Mesendoderm (in vitro differentiated cells): ENCODE measurements around the gene SYT11.

Experiments
- DNase-seq: peaks from one replicate; pipeline ENCODE4 v3.0.0; 2013
- H2AK5ac ChIP-seq: 2 replicates; pipeline ENCODE4 v1.6.1; 2013; ENCODE audit warnings: low read length, inconsistent platforms
- H2BK120ac ChIP-seq: 2 replicates; pipeline ENCODE4 v1.6.1; 2013; ENCODE audit warnings: low read depth, mild to moderate bottlenecking, low read length, moderate library complexity, mixed read lengths
- H2BK15ac ChIP-seq: replicated peaks from 2 replicates; pipeline ENCODE4 v1.6.1; 2013; ENCODE audit warnings: low read depth, mild to moderate bottlenecking, moderate library complexity
- H2BK5ac ChIP-seq: 2 replicates; pipeline ENCODE4 v1.6.1; 2013; ENCODE audit warnings: low read length, inconsistent platforms
- H3K18ac ChIP-seq: 2 replicates; pipeline ENCODE4 v1.6.1; 2013; ENCODE audit warnings: mild to moderate bottlenecking, low read length, mixed read lengths
- H3K23ac ChIP-seq: one replicate; pipeline ENCODE4 v1.6.1; 2013; ENCODE audit warnings: low read length
- H3K27ac ChIP-seq: 2 replicates; pipeline ENCODE4 v1.5.1; 2013; ENCODE audit warnings: low read depth, mild to moderate bottlenecking, inconsistent platforms, low read length, moderate library complexity
- H3K27me3 ChIP-seq: 2 replicates; pipeline ENCODE4 v1.6.1; 2013; ENCODE audit warnings: low read length, control low read depth, mild to moderate bottlenecking, inconsistent platforms; ENCODE audit not compliant: insufficient read depth, poor library complexity
- H3K36me3 ChIP-seq: 2 replicates; pipeline ENCODE4 v1.6.1; 2013; ENCODE audit warnings: low read length, inconsistent platforms; ENCODE audit not compliant: control insufficient read depth, insufficient read depth
- H3K4ac ChIP-seq: one replicate; pipeline ENCODE4 v1.6.1; 2013; ENCODE audit warnings: low read depth, mild to moderate bottlenecking, low read length, moderate library complexity
- H3K4me1 ChIP-seq: 2 replicates; pipeline ENCODE4 v1.6.1; 2013; ENCODE audit warnings: low read depth, low read length, inconsistent platforms; ENCODE audit not compliant: control insufficient read depth
- H3K4me2 ChIP-seq: 2 replicates; pipeline ENCODE4 v1.6.1; 2013; ENCODE audit warnings: low read length
- H3K4me3 ChIP-seq: 2 replicates; pipeline ENCODE4 v1.5.1; 2013; ENCODE audit warnings: mild to moderate bottlenecking, low read length
- H3K56ac ChIP-seq: one replicate; pipeline ENCODE4 v1.6.1; 2013; ENCODE audit warnings: low read length
- H3K79me1 ChIP-seq: 2 replicates; pipeline ENCODE4 v1.6.1; 2013; ENCODE audit warnings: low read length, inconsistent platforms
- H3K79me2 ChIP-seq: 2 replicates; pipeline ENCODE4 v1.6.1; 2013; ENCODE audit warnings: mild to moderate bottlenecking, low read length; ENCODE audit not compliant: control insufficient read depth, insufficient read depth
- H3K9ac ChIP-seq: 2 replicates; pipeline ENCODE4 v1.6.1; 2013; ENCODE audit warnings: low read length, inconsistent platforms
- H4K5ac ChIP-seq: one replicate; pipeline ENCODE4 v1.6.1; 2013; ENCODE audit warnings: low read length
- H4K8ac ChIP-seq: one replicate; pipeline ENCODE4 v1.6.1; 2013; ENCODE audit warnings: low read depth, mild to moderate bottlenecking, control low read depth, low read length, moderate library complexity
- WGBS: extraction: QIAGEN DNeasy Blood & Tissue Kit; methylation state at CpG from one replicate; pipeline ENCODE4 v1.1.7; 2013; ENCODE audit warnings: low lambda C conversion rate, missing lambda C conversion rate; ENCODE audit not compliant: insufficient coverage; ENCODE audit errors: extremely low coverage; 5-methylcytosine and 5-hydroxymethylcytosine counted together

Gene SYT11

DNA sequence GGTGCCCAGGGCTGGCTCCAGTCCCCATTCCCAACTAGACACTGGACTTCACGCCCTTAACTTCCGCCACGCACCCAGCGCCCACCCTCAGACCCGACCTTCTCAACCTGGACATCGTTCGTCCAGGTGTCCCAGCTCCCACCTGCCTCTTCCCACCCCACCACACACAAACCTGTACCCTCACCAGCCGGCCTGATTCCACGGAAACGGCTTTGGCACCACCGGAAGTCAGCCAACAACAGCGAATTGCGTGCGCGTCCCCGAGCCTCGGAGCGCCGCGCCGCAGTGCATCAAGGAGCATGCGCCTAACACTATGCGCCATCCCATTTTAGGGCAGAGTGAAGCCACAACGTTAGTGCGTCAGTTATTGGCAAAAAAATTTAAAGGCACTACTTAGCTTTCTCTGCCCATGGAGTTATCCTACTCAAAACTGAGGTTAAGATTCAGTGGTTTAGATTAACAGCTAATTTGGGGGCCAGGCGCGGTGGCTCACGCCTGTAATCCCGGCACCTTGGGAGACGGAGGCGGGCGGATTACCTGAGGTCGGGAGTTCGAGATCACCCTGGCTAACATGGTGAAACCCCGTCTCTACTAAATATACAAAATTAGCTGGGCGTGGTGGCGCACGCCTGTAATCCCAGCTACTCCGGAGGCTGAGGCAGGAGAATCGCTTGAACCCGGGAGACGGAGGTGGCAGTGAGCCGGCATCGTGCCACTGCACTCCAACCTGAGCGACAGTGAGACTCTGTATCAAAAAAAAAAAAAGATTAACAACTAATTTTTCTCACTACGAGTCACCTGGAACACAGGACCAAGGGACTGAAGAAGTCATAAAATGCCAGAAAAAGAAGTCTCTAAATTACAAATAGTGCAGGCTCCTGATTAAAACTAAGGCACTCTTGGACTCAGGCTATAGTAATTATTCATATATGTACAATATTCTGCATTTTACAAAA is 2.1 kb upstream of the SYT11 start, which contains the start of gene GON4L:
GON4L (minus strand) TSS at position 240 of the 956 bp plus-strand sequence. CDS start 3,434 bp downstream, outside the sequence.
- no peak within 1 kb of the TSS for H2BK5ac ChIP-seq
- peak within 1 kb of the TSS; percentile 38 for H3K4ac ChIP-seq
- no peaks in the 10 kb centered on the region for H3K4me1 ChIP-seq
- no peak within 1 kb of the TSS for H3K23ac ChIP-seq
- peak within 1 kb of the TSS; percentile 15 for H3K18ac ChIP-seq
- H4K5ac ChIP-seq = no peak within 1 kb of the TSS
- H3K56ac ChIP-seq = peak within 1 kb of the TSS; percentile 97
- no peak within 1 kb of the TSS for H4K8ac ChIP-seq
- peaks cover 6% of the 10 kb centered on the region for H3K36me3 ChIP-seq
- H3K79me1 ChIP-seq = peaks cover 6% of the 10 kb centered on the region
- H3K4me3 ChIP-seq = peak within 1 kb of the TSS; percentile 84
- peak within 1 kb of the TSS; percentile 78 for H3K9ac ChIP-seq
- no CpG with 5 or more reads among the region's 46 CpGs for WGBS
- H2BK15ac ChIP-seq = no peak within 1 kb of the TSS
- no peak within 1 kb of the TSS for H3K27ac ChIP-seq
- no peak within 1 kb of the TSS for H2BK120ac ChIP-seq
- DNase-seq = peak; percentile 94
- H3K27me3 ChIP-seq = no peaks in the 10 kb centered on the region
- H3K79me2 ChIP-seq = peaks cover 10% of the 10 kb centered on the region
- no peak within 1 kb of the TSS for H2AK5ac ChIP-seq
- H3K4me2 ChIP-seq = peak within 1 kb of the TSS; percentile 19

- H3K27ac ChIP-seq = no peak overlapping the region
- H3K79me1 ChIP-seq = peaks cover 2% of the 10 kb centered on the region
- H2AK5ac ChIP-seq = no peak overlapping the region
- peak overlapping the region; percentile 76 for H3K56ac ChIP-seq
- H3K4me1 ChIP-seq = no peaks in the 10 kb centered on the region
- H3K27me3 ChIP-seq = no peaks in the 10 kb centered on the region
- no peak overlapping the region for H2BK120ac ChIP-seq
- peak overlapping the region; percentile 89 for H4K5ac ChIP-seq
- no peak overlapping the region for H2BK15ac ChIP-seq
- H3K36me3 ChIP-seq = no peaks in the 10 kb centered on the region
- peak overlapping the region; percentile 48 for H3K4me2 ChIP-seq
- no CpG with 5 or more reads among the region's 12 CpGs for WGBS
- H3K9ac ChIP-seq = peak overlapping the region; percentile 74
- no peak overlapping the region for H3K4me3 ChIP-seq
- H3K79me2 ChIP-seq = peaks cover 7% of the 10 kb centered on the region
- no peak overlapping the region for H3K23ac ChIP-seq
- no peak overlapping the region for H3K18ac ChIP-seq
- no peak overlapping the region for H3K4ac ChIP-seq
- no peak overlapping the region for H2BK5ac ChIP-seq
- H4K8ac ChIP-seq = no peak overlapping the region
- no peak for DNase-seq
These were observed 550 bp upstream of the SYT11 start for GRCh38 chr1:155858800-155859233.

DNA sequence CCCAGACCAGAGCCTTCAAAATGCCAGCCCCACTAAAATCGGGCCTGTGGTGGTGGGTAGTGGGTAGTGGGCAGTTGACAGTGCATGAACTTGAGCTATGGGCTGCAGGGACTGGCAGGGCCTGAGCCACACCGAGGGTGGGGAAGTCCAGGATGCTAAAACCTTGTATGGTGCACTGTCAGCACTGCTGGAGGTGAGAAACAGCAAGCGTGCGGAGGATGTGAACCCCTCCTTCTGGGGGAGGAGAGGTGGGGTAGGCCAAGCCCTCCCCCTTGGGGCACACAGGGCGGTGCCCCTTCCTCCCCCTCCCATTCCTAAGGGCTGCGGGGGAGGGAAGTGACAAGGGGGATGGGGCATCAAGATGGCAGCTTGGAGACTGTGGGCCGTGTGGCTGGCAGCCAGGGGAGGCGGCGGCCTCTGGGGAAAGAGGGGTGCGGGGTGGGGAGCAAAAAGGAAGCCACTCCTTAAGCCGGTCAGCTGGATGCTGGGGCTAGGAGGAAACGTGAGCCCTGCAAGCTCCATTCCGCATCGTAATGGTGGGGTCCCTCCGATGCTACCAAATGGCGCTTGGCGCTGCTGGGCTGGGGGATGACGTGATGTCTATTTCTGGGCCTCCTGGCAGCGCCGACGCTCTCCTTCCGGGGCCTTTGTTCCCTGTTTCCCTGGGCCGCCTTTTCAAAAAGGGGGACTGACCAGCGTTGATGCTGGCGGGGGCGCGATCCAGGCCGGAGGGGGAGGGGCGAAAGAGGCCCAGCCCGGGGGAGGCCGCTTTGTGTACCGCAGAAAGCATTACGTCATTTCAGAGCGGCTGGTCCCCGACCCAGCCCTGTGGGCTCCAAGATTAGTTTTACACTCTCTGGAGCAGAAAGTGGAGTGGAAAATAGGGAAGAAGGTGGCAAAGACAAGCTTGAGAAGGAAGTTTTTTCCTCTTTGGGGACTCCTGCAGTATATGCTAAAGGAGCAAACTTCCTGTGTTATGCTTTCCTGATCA is 809 bp downstream of the SYT11 start:
- Histone ChIP-seq H3K79me2 (peaks cover 7% of the 10 kb centered on the region), H3K27ac (no peak overlapping the region), H3K27me3 (no peaks in the 10 kb centered on the region), H2BK5ac (no peak overlapping the region), H4K5ac (no peak overlapping the region), H3K4me1 (no peaks in the 10 kb centered on the region), H3K4me2 (peak overlapping the region; percentile 43), H3K56ac (peak overlapping the region; percentile 81), H2BK120ac (no peak overlapping the region), H3K4me3 (peak overlapping the region; percentile 49), H2BK15ac (no peak overlapping the region), H3K23ac (no peak overlapping the region), H3K4ac (no peak overlapping the region), H3K79me1 (peaks cover 2% of the 10 kb centered on the region), H3K9ac (peak overlapping the region; percentile 52), H4K8ac (no peak overlapping the region), H3K18ac (no peak overlapping the region), H3K36me3 (no peaks in the 10 kb centered on the region), H2AK5ac (no peak overlapping the region)
- DNase-seq = peak; percentile 81
- no CpG with 5 or more reads among the region's 35 CpGs for WGBS

- Histone ChIP-seq H2BK120ac (no peak overlapping the region), H3K79me2 (peaks cover 7% of the 10 kb centered on the region), H3K79me1 (peaks cover 2% of the 10 kb centered on the region), H3K27me3 (no peaks in the 10 kb centered on the region), H4K8ac (no peak overlapping the region), H2BK5ac (no peak overlapping the region), H3K23ac (no peak overlapping the region), H3K4me3 (no peak overlapping the region), H3K36me3 (no peaks in the 10 kb centered on the region), H3K18ac (no peak overlapping the region), H2BK15ac (no peak overlapping the region), H3K56ac (peak overlapping the region; percentile 9), H3K27ac (no peak overlapping the region), H3K4me2 (no peak overlapping the region), H4K5ac (no peak overlapping the region), H3K4me1 (no peaks in the 10 kb centered on the region), H3K9ac (peak overlapping the region; percentile 52), H2AK5ac (no peak overlapping the region), H3K4ac (no peak overlapping the region)
- DNase-seq = no peak
- WGBS = no CpG with 5 or more reads among the region's 2 CpGs
These were observed 1.7 kb downstream of the SYT11 start for GRCh38 chr1:155860970-155861510.

- H3K79me2 ChIP-seq = no peaks in the 10 kb centered on the region
- no peak overlapping the region for H4K5ac ChIP-seq
- H3K4me3 ChIP-seq = no peak overlapping the region
- H3K79me1 ChIP-seq = no peaks in the 10 kb centered on the region
- H4K8ac ChIP-seq = no peak overlapping the region
- no peak overlapping the region for H2AK5ac ChIP-seq
- no CpG with 5 or more reads among the region's 2 CpGs for WGBS
- H2BK120ac ChIP-seq = no peak overlapping the region
- no peak overlapping the region for H2BK15ac ChIP-seq
- no peak overlapping the region for H3K56ac ChIP-seq
- no peaks in the 10 kb centered on the region for H3K36me3 ChIP-seq
- H3K27me3 ChIP-seq = no peaks in the 10 kb centered on the region
- H3K4ac ChIP-seq = no peak overlapping the region
- no peak overlapping the region for H3K27ac ChIP-seq
- no peaks in the 10 kb centered on the region for H3K4me1 ChIP-seq
- no peak overlapping the region for H3K4me2 ChIP-seq
- no peak for DNase-seq
- H3K23ac ChIP-seq = no peak overlapping the region
- no peak overlapping the region for H2BK5ac ChIP-seq
- H3K18ac ChIP-seq = no peak overlapping the region
- H3K9ac ChIP-seq = no peak overlapping the region
These were observed 2.5 kb downstream of the SYT11 start for GRCh38 chr1:155861896-155862295.
